HL-60 (cell line): ENCODE data around the gene KDM3A.

Source experiments
- GABPA ChIP-seq: IDR thresholded peaks from 2 replicates; pipeline ENCODE4 v1.6.1; 2012; ENCODE audit warnings: low read depth
- TF ChIP-seq, protein P1 (sequence below): IDR thresholded peaks from one replicate; pipeline ENCODE4 v1.5.1; 2011; ENCODE audit warnings: low read length, control low read depth, inconsistent platforms; ENCODE audit not compliant: insufficient read depth

DNA sequence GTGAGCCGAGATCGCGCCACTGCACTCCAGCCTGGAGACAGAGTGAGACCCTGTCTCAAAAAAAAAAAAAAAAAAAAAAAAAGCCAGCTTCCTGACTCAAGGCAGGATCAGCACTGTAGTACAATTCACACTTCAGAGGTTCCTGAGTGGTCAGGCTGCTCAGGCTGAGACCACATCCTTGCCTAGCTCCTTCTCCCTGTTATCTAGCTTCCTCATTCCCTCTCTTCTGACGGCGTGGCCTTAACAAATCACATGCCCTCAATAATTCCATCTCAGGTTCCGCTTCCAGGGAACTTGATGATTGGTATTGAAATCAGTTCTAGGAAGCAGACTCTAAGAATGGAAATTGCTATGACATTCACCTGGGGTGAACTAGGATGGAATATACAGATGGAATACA, 29.8 kb upstream of the KDM3A start:
- TF ChIP-seq, protein P1, sequence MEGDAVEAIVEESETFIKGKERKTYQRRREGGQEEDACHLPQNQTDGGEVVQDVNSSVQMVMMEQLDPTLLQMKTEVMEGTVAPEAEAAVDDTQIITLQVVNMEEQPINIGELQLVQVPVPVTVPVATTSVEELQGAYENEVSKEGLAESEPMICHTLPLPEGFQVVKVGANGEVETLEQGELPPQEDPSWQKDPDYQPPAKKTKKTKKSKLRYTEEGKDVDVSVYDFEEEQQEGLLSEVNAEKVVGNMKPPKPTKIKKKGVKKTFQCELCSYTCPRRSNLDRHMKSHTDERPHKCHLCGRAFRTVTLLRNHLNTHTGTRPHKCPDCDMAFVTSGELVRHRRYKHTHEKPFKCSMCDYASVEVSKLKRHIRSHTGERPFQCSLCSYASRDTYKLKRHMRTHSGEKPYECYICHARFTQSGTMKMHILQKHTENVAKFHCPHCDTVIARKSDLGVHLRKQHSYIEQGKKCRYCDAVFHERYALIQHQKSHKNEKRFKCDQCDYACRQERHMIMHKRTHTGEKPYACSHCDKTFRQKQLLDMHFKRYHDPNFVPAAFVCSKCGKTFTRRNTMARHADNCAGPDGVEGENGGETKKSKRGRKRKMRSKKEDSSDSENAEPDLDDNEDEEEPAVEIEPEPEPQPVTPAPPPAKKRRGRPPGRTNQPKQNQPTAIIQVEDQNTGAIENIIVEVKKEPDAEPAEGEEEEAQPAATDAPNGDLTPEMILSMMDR: no peak
- no peak for TF ChIP-seq GABPA
